ENCODE data around the gene SHB. TPM values are rescaled to one million over a fixed set of nuclear protein-coding genes. Genes with fewer than 3 reads are reported as not detected.

SHB gene
- total RNA-seq, 1 experiment from 2014 or later, result 12.2 TPM

GRCh38 chr9:38000332-38000731 lies 68.7 kb downstream of the SHB start (continued):
- TF ChIP-seq, protein P1, sequence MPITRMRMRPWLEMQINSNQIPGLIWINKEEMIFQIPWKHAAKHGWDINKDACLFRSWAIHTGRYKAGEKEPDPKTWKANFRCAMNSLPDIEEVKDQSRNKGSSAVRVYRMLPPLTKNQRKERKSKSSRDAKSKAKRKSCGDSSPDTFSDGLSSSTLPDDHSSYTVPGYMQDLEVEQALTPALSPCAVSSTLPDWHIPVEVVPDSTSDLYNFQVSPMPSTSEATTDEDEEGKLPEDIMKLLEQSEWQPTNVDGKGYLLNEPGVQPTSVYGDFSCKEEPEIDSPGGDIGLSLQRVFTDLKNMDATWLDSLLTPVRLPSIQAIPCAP (CRISPR knock-in tag; IDR thresholded peaks at IDR 0.05), result no peak
- TF ChIP-seq PREB (CRISPR knock-in tag; IDR thresholded peaks at IDR 0.05; ENCODE audit: borderline replicate concordance) (no peak), NR1H2 (CRISPR knock-in tag; IDR thresholded peaks at IDR 0.05) (no peak)
- TF ChIP-seq, protein P2, sequence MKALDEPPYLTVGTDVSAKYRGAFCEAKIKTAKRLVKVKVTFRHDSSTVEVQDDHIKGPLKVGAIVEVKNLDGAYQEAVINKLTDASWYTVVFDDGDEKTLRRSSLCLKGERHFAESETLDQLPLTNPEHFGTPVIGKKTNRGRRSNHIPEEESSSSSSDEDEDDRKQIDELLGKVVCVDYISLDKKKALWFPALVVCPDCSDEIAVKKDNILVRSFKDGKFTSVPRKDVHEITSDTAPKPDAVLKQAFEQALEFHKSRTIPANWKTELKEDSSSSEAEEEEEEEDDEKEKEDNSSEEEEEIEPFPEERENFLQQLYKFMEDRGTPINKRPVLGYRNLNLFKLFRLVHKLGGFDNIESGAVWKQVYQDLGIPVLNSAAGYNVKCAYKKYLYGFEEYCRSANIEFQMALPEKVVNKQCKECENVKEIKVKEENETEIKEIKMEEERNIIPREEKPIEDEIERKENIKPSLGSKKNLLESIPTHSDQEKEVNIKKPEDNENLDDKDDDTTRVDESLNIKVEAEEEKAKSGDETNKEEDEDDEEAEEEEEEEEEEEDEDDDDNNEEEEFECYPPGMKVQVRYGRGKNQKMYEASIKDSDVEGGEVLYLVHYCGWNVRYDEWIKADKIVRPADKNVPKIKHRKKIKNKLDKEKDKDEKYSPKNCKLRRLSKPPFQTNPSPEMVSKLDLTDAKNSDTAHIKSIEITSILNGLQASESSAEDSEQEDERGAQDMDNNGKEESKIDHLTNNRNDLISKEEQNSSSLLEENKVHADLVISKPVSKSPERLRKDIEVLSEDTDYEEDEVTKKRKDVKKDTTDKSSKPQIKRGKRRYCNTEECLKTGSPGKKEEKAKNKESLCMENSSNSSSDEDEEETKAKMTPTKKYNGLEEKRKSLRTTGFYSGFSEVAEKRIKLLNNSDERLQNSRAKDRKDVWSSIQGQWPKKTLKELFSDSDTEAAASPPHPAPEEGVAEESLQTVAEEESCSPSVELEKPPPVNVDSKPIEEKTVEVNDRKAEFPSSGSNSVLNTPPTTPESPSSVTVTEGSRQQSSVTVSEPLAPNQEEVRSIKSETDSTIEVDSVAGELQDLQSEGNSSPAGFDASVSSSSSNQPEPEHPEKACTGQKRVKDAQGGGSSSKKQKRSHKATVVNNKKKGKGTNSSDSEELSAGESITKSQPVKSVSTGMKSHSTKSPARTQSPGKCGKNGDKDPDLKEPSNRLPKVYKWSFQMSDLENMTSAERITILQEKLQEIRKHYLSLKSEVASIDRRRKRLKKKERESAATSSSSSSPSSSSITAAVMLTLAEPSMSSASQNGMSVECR (CRISPR knock-in tag; IDR thresholded peaks at IDR 0.05; ENCODE audit: borderline replicate concordance), result no peak

GRCh38 chr9:37999588-38000189 lies 69.3 kb downstream of the SHB start:
- ChIA-PET CTCF (interaction anchor here (0.9 to 3.2 kb wide), 11 partner anchors 9 to 95 kb away, joined by 3 to 14 read pairs (median 4); no protein-coding TSS in a partner anchor), POLR2A (no interaction called here)
- H3K9me3 Mint-ChIP-seq, result no peaks in the 10 kb centered on the region
- H3K27ac Mint-ChIP-seq, result peak overlapping the region; percentile 63; the same call in 1 of the 2 replicates
- ATAC-seq (no peak), DNase-seq (ENCODE audit: low spot score) (no peak)
- no peak overlapping the region for H3K4me3 Mint-ChIP-seq
- no peaks in the 10 kb centered on the region for H3K36me3 Mint-ChIP-seq
- peaks cover 15% of the 10 kb centered on the region for H3K4me1 Mint-ChIP-seq
- H3K27me3 Mint-ChIP-seq (ENCODE audit: low read depth), result no peaks in the 10 kb centered on the region
- TF ChIP-seq ERG (CRISPR knock-in tag; IDR thresholded peaks at IDR 0.05), result no peak
- no peak for TF ChIP-seq ZNF121 (CRISPR knock-in tag; IDR thresholded peaks at IDR 0.05)
- TF ChIP-seq TEAD1 (CRISPR knock-in tag; IDR thresholded peaks at IDR 0.05), result no peak
- no peak for TF ChIP-seq TP53 (CRISPR knock-in tag; IDR thresholded peaks at IDR 0.05)
- TF ChIP-seq, protein P3, sequence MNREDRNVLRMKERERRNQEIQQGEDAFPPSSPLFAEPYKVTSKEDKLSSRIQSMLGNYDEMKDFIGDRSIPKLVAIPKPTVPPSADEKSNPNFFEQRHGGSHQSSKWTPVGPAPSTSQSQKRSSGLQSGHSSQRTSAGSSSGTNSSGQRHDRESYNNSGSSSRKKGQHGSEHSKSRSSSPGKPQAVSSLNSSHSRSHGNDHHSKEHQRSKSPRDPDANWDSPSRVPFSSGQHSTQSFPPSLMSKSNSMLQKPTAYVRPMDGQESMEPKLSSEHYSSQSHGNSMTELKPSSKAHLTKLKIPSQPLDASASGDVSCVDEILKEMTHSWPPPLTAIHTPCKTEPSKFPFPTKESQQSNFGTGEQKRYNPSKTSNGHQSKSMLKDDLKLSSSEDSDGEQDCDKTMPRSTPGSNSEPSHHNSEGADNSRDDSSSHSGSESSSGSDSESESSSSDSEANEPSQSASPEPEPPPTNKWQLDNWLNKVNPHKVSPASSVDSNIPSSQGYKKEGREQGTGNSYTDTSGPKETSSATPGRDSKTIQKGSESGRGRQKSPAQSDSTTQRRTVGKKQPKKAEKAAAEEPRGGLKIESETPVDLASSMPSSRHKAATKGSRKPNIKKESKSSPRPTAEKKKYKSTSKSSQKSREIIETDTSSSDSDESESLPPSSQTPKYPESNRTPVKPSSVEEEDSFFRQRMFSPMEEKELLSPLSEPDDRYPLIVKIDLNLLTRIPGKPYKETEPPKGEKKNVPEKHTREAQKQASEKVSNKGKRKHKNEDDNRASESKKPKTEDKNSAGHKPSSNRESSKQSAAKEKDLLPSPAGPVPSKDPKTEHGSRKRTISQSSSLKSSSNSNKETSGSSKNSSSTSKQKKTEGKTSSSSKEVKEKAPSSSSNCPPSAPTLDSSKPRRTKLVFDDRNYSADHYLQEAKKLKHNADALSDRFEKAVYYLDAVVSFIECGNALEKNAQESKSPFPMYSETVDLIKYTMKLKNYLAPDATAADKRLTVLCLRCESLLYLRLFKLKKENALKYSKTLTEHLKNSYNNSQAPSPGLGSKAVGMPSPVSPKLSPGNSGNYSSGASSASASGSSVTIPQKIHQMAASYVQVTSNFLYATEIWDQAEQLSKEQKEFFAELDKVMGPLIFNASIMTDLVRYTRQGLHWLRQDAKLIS (CRISPR knock-in tag; IDR thresholded peaks at IDR 0.05; ENCODE audit: borderline replicate concordance), result no peak
- no peak for TF ChIP-seq JUN (CRISPR knock-in tag; IDR thresholded peaks at IDR 0.05)
- no peak for TF ChIP-seq CBFB (CRISPR knock-in tag; IDR thresholded peaks at IDR 0.05; ENCODE audit: low read depth)
- no peak for TF ChIP-seq CREM (CRISPR knock-in tag; IDR thresholded peaks at IDR 0.05)
- no peak for TF ChIP-seq NFATC4 (CRISPR knock-in tag; IDR thresholded peaks at IDR 0.05)
- TF ChIP-seq, protein P4, sequence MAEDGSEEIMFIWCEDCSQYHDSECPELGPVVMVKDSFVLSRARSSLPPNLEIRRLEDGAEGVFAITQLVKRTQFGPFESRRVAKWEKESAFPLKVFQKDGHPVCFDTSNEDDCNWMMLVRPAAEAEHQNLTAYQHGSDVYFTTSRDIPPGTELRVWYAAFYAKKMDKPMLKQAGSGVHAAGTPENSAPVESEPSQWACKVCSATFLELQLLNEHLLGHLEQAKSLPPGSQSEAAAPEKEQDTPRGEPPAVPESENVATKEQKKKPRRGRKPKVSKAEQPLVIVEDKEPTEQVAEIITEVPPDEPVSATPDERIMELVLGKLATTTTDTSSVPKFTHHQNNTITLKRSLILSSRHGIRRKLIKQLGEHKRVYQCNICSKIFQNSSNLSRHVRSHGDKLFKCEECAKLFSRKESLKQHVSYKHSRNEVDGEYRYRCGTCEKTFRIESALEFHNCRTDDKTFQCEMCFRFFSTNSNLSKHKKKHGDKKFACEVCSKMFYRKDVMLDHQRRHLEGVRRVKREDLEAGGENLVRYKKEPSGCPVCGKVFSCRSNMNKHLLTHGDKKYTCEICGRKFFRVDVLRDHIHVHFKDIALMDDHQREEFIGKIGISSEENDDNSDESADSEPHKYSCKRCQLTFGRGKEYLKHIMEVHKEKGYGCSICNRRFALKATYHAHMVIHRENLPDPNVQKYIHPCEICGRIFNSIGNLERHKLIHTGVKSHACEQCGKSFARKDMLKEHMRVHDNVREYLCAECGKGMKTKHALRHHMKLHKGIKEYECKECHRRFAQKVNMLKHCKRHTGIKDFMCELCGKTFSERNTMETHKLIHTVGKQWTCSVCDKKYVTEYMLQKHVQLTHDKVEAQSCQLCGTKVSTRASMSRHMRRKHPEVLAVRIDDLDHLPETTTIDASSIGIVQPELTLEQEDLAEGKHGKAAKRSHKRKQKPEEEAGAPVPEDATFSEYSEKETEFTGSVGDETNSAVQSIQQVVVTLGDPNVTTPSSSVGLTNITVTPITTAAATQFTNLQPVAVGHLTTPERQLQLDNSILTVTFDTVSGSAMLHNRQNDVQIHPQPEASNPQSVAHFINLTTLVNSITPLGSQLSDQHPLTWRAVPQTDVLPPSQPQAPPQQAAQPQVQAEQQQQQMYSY (CRISPR knock-in tag; IDR thresholded peaks at IDR 0.05), result no peak
- TF ChIP-seq MLX (CRISPR knock-in tag; IDR thresholded peaks at IDR 0.05), result no peak
- no peak for TF ChIP-seq E2F1 (CRISPR knock-in tag; IDR thresholded peaks at IDR 0.05)

Data from WTC11 (cell line).